ENCODE results near the gene C8A. TPM values are rescaled to one million over a fixed set of nuclear protein-coding genes. Genes with fewer than 3 reads are reported as not detected.

The C8A gene
- total and polyA plus RNA-seq, 2 of the 8 experiments (the other 6 are each of a cell fraction or from before 2014, with no cell fraction given): not detected

- TF ChIP-seq NANOG (IDR thresholded peaks at IDR 0.05; ENCODE audit: insufficient read depth, low read depth, low read length, poor library complexity, severe bottlenecking): no peak
- no peak for TF ChIP-seq SRF (IDR thresholded peaks at IDR 0.05; ENCODE audit: low read depth, low read length)
- TF ChIP-seq HDAC2 (IDR thresholded peaks at IDR 0.05; ENCODE audit: borderline replicate concordance in 1 of 2, low read depth in 2 of 2, low read length in 2 of 2): no peak
- no peak for TF ChIP-seq GTF2F1 (IDR thresholded peaks at IDR 0.05; ENCODE audit: borderline replicate concordance, low read depth, low read length)
- no peak for TF ChIP-seq CREB1 (IDR thresholded peaks at IDR 0.05)
- no peak for TF ChIP-seq SIX5 (IDR thresholded peaks at IDR 0.05; ENCODE audit: low read depth, low read length)
- TF ChIP-seq HDAC6 (IDR thresholded peaks at IDR 0.05; ENCODE audit: low read depth, low read length): no peak
- no peak for TF ChIP-seq CBX5 (IDR thresholded peaks at IDR 0.05; ENCODE audit: low read depth, low read length)
- TF ChIP-seq RNF2 (IDR thresholded peaks at IDR 0.05; ENCODE audit: borderline replicate concordance, low read depth, low read length, missing control alignments, poor library complexity, severe bottlenecking): no peak
- no peak for TF ChIP-seq RBBP5 (IDR thresholded peaks at IDR 0.05; ENCODE audit: borderline replicate concordance, low read depth, low read length)
- TF ChIP-seq CTCF (IDR thresholded peaks at IDR 0.05; ENCODE audit: control extremely low read depth in 1 of 3, insufficient read depth in 1 of 3, low read depth in 1 of 3, low read length in 3 of 3): no peak
- no peak for TF ChIP-seq TBP (IDR thresholded peaks at IDR 0.05; ENCODE audit: low read depth, low read length)
Observed at GRCh38 chr1:56856186-56856585, 1.6 kb downstream of the C8A start (continued).

All from H1 (cell line).